GM19452 (cell line): ENCODE data around the gene DNAH1.

Source experiments
- ATAC-seq: cut with Tn5 transposase; IDR thresholded peaks from one replicate; pipeline ENCODE4 v1.9.1; 2021; ENCODE audit not compliant: unreplicated experiment

DNAH1 gene

DNA sequence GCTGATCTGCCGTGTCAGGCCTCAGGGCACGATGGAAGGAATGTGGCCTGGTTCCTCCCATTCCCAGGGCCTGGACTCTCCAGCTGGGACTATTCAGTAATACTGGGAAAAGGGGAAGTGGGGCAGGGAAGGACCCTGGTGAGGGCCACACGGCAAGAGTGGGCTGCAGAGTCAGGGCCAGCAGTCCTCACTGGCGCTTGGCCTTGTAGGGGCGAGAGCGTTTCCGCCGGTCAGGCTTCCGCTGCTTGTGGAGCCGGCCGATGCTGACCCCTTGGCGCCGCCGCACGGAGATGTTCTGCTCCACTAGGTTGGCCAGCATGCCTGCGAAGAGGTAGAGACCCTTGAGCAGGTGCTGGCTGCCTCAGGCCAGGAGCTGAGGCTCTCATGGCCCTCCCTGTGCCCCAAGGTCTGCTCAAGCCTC, 86.0 kb downstream of the DNAH1 start:
- no peak for ATAC-seq

DNA sequence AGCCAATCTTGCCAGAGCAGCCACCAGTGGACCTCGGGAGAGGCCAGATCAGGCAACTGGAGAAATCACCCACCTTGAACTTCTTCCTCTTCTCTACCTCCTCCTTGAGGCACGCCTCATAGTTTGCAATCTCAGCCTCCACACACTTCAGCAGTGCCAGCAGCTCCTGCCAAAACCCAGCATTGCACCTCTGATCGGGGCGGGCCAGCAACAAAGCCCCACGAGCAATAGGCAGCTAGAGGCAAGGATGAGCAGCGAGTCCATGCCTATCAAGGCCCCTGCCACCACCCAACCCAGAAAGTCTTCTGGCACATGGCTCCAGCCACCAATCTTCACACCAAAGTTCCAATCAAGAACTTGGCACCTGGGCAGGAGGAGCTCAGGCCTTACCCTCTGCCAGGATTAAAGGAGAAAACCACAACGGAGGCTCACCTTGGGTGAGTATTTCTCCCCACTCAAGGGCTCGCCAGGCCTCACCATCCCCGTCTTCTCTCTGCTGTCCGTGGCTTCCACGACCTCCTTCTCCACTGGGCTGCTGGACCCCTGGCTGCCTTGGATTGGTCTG, 86.7 kb downstream of the DNAH1 start:
- no peak for ATAC-seq

DNA sequence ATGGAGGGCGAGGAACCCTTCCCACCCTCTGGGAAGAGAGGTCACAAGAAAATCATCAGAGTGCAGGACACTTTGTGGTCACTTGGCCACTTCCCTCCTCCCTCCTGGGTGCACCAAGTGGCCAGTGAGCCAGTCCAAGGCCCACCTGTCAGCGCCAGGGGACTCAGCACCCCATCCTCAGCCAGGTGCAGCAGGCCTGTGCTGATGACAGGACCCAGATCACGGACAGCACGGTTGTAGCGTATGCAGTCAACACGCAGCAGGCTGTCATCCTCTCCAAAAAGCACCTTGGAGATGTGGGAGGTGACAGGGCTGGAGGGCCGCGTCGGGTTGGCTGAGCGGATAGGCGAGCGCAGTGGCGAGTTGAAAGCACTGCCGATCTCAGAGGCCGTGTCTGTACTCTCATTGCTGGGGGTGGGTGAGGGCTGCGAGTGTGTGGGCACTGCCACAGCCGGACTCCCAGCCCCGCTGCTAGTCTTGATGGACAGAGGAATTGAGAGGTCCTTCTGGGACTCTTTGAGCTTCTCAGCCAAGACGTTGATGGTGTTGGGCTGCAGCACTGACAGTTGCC, 87.2 kb downstream of the DNAH1 start:
- no peak for ATAC-seq

GRCh38 chr3:52403955-52404354, 87.8 kb downstream of the DNAH1 start:
- ATAC-seq = no peak

GRCh38 chr3:52404391-52404790, 88.3 kb downstream of the DNAH1 start:
- ATAC-seq = no peak

DNA sequence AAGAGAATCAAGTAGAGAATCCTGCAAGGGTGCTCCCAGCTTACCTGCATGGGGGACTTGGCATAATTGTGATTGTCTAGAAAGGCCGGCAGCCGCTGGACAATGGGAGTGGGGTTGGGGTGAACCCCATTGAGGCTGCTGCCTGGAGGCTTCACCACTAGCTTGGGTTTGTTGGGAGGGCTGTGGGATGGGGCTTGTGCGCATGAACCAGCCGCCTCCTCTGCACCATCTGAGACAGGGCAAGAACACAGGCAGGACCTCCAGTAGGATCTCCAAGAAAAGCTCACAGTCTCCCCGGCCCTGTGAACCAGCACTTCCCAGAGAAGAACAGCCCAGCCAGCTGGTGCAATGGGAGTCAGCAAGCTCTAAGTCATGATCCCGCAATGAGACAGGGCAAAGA, 88.9 kb downstream of the DNAH1 start:
- no peak for ATAC-seq

DNA sequence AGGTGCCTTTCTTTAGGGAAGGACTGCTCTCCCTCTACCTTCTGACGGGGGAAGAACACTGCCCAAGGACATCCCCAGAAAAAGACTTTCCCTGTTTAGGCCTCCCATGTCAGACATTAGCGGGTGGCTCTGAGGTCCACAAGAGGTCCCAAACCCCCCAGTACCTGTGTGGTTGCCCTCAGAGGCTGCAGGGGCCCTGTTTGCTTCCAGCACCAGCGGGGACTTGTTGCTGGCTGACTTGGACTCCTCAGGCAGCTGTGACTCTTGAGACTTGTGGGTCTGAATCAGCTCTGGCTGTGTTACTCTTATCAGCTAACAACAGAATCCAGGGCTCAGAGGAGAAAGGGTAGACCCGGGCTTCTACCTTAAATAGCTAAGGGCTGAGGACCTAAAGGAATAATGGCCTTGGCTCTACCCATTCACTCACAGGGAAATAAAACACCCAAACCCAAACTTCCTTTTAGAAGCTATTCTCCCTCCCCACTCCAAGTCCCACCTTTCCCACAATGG, 89.5 kb downstream of the DNAH1 start:
- no peak for ATAC-seq

DNA sequence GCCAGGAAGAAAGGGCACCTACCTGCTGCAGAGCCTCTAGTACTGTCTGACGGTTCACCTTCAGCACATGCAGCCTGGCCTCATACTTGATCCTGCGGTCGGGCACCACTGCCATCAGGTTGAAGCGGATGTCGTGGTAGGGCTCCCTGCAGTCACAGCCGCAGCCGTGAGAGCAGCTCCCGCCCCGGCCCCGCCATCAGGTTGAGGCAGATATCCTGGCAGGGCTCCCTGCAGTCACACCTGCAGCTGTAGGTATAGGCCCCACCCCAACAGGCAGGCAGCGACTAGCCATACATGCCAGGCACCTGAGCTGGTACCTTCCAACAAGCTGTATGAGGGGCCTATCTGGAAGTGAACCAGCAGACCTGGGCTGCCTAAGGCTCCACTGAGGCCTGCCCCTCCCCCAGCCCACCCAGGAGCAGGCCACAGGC, 90.1 kb downstream of the DNAH1 start:
- ATAC-seq = no peak

GRCh38 chr3:52406791-52407510, 90.8 kb downstream of the DNAH1 start:
- ATAC-seq = no peak

GRCh38 chr3:52407779-52408178, 91.7 kb downstream of the DNAH1 start:
- ATAC-seq = no peak

DNA sequence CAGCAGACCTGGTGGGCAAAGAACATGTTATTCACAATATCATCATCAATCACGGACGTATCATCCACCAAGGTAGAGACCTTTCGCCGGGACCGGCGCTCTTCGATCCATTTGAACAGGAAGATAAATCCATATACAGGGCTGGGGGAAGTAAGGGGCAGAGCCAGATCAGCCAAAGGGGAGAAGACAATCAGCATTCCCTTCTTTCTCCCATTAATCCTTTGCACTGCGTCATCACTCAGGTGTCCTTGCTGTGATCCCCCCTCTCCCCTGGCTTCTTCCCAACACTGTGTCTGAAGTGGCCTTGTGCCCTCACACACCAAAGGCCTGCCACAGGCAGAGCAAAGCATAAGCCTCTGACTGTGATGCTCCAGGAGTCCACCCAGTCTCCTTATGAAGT, 92.3 kb downstream of the DNAH1 start:
- ATAC-seq = no peak

DNA sequence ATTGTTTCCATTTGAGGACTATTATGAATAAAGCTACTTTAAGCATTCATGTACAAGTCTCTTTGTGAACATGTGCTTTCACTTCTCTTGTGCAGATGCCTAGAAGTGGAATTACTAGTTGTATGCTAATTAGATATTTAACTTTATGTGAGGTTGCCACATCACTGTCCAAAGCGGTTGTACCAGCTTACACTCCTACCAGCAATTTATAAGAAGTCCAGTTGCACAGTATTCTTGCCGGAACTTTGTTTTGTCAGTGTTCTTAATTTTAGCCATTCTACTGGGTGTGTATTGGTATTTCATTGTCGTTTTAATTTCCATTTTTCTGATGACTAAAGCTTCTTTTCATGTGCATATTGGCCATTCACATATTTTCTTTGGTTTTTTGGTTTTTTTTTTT, 99.7 kb downstream of the DNAH1 start:
- no peak for ATAC-seq

- ATAC-seq = no peak
These were observed 104.3 kb downstream of the DNAH1 start for GRCh38 chr3:52420388-52420787.

GRCh38 chr3:52422669-52423068, 106.5 kb downstream of the DNAH1 start:
- no peak for ATAC-seq

- no peak for ATAC-seq
These were observed 107.1 kb downstream of the DNAH1 start for GRCh38 chr3:52423173-52423572.

DNA sequence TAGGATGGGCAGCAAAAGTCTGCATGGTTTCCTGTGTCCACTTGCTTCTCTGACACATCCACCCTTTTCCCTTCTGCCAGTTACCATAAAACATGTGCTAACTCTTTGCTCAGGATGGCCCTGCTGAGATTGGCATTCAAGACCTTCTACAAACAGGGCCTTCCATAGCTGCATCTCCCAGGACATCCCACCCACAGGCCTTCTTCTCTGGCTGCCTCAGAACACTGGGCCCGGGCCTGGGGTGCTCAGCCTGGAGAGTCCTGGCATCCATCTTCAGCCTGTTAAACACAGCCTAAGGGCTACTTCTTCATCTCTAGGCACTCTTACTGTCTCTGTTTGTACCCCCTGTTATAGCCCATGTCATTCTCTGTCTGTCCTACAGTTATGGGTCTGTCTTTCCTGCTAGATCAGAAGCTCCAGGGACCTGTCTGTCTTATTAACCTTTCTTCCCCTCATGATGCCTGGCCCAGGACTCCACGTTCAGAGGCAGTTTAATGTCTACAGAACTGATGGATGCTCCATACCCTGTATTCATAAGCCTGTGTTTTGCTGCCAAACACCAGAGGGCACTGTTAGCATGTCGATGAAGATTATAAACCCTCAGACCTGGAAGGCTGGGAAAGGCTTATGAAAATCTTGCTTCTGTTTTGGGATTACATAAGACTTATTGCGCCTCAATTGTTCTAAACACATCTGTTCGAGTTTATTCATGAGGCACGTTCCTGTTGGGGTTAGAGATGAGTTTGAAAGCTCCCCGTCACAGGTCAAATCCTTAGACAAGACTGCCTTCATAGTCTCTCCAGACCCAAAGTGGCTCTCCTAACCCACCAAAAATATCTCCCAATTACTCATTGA, 112.3 kb downstream of the DNAH1 start:
- ATAC-seq = no peak

GRCh38 chr3:52429031-52429430, 112.9 kb downstream of the DNAH1 start:
- ATAC-seq = no peak

DNA sequence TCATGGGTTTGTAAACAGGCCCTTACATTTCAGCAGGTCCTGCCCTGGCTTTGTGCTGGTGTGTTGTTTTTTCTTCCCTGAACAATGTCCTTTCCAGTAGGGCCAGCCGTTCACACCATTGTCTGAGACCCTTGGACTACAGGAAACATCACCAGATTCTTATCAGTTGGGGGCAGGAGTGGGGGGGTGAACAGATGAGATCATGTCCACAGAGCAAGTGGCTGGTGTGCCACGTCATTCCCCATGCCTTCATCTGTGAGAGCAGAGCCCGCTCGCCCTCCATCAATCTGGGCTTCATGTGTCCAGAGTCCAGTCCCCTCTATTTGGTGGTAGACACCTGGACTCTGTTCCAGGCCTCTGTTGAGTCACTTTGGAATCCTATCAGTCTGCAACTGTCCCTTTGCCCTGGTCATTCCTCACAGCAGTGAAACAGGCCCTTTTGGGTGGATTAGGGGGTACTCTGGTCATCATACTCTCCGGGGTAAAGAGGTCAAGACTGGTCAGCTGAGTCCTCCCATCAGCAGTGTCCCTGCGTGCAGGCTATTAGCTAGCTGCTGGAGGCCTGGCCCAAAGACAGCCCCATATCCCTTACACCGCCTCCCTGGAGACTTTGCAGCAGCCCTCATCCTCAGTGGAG, 113.8 kb downstream of the DNAH1 start:
- ATAC-seq = no peak

- no peak for ATAC-seq
These were observed 114.3 kb downstream of the DNAH1 start for GRCh38 chr3:52430416-52430810.

DNA sequence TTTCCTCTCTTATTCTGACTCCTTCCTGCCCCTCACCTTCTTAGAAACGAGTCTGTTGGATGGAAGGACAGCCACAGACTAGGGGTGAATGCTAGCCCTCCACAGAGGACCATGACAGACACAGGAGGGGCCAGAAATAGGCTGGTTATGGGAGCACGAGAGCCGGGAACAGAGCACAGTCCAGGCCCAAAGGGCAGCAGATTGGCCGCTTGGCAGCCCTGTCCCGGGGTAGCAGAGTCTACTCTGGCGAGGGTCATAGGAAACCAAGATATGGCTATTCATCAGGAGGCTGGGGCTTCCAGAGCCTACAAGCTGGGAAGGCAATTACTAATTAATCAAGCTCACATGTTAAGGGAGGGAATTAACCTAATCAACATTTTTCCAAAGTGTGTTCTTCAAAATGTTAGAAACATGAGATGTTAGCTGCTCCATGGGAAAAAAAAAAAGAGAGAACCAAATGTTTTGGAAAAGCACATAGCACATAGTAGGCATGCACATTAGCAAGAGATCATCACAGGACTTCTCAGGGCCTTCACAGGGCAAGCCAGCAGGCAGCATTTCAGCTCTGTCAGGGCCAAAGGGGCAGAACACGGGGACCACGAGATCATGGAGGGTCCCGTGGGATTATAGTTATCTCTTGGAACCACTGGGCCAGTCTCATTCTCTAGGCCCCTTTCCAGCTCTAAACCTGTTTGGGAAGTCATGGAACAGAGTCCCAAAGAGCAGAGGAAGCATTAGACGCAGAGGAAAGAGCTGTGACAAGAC, 115.5 kb downstream of the DNAH1 start:
- ATAC-seq = no peak
